Stimulated activated CD8-positive, alpha-beta memory T cell treated with anti-CD3 and anti-CD28 coated beads, Interleukin-15, amount 100 ng/mL, for 24 hours (primary cell): ENCODE results near the gene MYD88.
"Not testable (repeated sequence)": the region's sequence is repeated elsewhere in the genome, so short reads cannot be mapped to it uniquely, and the experiment has no call there.

Source experiments
- DNase-seq: peaks from one replicate; pipeline ENCODE4 v3.0.0-alpha.2; 2020; ENCODE audit warnings: low read depth

The MYD88 gene

DNA sequence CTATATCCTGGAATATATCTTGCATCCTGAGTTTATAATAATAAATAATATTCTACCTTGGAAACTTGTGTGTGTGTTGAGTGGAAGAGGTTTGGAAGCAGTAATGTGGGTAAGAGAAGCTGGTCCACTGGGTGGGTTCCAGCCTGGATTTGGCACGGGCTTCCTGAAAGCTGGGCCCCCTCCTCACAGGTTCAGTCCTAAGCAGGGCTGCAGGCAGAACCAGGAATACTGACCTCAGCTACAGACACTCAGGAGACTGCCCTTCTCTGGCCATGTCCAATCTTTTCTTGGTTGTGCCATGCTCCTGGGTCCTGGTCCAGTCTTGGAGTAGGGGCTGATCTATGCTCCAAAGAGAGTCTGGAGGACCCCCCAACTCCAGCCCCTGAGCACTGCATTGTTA lies 4.5 kb downstream of the MYD88 start:
- no peak for DNase-seq

- no peak for DNase-seq
Observed at GRCh38 chr3:38143511-38143910, 5.0 kb downstream of the MYD88 start.

- DNase-seq, result no peak
Observed at GRCh38 chr3:38146504-38146903, 8.0 kb downstream of the MYD88 start.

DNA sequence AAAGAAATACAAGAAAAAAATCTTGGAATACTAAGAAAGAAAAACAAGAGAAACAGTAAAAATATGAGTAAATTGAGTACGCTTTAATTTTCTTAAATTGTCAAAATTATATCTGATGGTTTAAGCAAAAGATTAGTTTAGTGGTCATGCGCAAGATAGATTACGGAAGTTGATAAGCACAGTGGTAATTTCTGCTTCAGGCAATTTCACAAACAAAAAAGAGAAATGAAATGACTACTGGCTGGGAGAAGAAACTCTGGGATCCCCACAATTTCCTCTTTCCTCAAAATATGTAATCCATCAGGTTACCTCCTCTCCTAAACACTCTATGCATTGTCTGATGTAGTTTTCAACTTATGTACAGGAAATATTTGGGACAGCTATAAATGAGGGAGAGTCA lies 9.0 kb downstream of the MYD88 start:
- no peak for DNase-seq

GRCh38 chr3:38148311-38148882 lies 9.9 kb downstream of the MYD88 start:
- DNase-seq, result no peak

- DNase-seq, result no peak
Observed at GRCh38 chr3:38149708-38150107, 11.2 kb downstream of the MYD88 start.

DNA sequence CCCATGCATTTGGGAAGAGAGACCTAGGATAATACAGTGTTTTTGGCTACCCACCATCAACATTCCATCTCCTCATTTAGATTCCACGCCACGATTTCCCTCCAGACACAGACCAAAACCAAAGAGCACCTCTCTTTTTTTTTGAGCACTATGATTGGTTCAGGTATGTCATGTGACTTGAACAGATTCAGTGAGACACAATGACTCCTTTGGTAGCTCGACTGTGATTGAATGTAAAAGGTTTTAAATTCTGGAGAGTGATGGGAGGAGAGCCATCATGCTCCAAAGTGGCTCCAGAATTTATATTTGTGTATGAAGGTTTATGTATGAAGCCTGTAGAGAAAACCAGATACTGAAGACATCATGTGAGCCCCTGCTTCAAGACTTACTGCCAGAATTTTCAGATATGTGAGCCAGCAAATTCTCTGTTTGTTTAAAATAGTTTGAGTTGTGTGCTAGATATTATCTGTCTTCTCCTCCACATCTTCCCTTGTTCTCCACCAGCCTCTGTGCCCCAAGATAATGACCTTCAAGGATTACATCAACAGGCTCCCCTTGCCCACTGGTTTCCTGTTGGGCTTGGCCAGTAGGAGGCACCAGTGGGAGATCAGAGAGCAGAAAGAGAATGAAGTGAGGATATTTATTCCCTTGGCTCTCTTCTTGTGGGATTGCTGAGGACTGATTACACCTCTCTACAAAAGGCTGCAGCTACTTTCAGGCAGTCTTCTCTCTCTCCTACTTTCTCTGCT lies 12.5 kb downstream of the MYD88 start:
- DNase-seq, result no peak

DNA sequence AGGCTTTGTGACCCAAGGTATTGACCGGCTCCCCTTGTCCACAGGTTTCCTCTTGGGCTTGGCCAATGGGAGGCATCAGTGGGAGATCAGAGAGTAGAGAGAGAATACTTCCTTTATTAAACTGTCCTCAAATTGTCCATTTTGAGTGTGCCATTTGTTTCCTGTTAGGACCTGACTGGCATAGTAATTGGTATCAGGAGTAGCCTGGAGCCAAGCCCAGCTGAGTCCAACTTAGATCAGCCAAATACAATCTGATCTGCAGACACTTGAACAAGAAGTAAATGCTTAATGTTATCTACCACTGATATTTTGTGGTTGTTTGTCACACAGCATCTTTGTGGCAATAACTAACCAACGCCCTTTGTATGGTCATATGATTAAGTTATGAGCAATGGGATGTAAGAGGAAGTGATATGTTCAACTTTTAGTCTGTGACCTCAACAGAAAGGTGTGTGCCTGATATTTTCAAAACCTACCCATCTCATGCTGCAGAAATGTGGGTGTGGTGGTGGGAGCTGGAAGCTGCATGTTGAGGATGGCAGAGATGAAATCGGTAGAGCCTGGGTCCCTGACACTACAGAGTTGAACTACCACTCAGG lies 13.3 kb downstream of the MYD88 start:
- DNase-seq, result no peak

- no peak for DNase-seq
Observed at GRCh38 chr3:38152609-38153008, 14.1 kb downstream of the MYD88 start.

DNA sequence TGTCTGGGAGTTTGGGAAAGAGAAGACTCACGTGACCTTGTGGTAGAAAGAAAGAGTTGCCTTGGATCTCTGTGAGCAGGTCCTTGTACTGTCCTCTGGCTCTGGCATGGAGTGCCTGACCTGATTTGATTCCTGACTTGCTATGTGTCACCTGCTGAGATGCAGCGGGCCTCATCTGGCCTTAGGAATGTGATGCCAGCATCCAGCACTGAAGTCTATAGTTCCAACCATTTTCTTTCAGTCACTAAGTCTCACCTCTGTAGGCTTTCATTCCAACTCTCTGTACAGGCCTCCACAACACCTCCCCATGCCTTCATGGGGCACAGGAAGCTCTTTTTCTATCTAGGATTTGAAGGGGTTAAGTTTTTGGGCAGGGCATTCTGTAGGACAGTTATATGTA lies 14.8 kb downstream of the MYD88 start:
- DNase-seq, result no peak

DNA sequence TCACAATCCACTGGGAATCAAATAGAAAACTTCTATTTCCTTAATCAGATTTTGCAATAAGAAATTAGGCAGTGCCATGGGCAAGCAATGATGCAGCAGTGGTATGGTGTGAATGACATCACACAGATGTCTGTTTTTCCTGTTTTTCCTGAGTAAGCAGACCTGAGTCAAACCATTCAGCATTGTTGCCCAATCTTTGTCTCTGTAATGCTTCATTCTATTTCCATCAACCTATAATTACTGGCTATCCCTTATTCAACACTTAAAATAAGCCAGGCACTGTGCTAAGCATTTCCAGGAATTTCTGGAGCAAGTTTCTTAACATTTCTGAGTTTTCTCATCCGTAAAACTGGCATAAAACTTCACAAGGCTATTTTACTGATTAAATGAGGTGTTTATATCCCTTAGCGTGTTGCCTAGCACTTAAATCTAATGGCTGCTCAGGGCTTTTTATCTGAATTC lies 15.6 kb downstream of the MYD88 start:
- DNase-seq, result no peak

DNA sequence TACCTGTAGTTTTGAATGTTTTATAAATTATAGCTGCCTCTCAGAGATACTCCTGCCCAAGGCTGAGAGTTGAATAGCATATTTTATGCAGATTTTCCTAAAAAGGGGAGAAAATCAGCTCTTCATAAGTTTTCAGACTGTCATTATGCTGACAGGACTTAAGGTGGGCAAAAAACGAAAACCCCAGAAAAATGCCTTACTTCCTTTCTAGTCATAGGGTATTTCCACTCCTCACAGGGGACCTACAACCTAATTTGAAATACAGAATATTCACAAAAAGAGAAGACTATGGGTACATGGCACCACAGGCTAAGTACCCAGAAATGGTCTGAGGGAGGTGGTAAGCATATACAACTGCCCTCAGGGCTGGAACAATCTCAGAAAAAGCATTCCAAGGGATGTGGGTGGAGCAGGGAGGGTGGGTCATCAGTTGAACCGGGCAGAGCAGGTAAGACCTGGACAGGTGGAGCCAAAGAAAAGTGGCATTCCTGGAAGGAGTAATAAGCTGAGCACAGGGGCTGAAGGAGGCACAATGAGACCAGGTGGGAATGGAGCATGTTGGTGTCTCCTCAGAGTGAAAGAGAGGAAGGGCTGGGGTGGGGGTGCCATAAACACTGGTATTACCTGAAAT lies 16.3 kb downstream of the MYD88 start:
- no peak for DNase-seq

DNA sequence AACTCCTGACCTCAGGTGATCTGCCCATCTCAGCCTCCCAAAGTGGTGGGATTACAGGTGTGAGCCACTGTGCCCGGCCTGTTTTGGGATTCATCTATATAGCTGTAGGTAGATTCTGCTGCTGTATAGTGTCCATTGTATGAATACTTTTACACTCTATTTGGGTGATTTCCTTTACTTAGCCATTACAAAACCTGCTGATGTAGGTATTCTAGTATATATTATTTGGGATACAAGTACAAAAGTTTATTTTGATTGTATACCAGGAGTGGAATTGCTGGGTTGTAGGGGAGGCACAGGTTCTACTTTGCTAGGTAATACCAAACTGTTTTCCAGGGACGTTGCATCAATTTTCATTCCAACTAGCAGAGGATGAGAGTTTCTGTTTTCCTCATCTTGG lies 17.4 kb downstream of the MYD88 start:
- no peak for DNase-seq

- no peak for DNase-seq
Observed at GRCh38 chr3:38157117-38157516, 18.7 kb downstream of the MYD88 start.

DNA sequence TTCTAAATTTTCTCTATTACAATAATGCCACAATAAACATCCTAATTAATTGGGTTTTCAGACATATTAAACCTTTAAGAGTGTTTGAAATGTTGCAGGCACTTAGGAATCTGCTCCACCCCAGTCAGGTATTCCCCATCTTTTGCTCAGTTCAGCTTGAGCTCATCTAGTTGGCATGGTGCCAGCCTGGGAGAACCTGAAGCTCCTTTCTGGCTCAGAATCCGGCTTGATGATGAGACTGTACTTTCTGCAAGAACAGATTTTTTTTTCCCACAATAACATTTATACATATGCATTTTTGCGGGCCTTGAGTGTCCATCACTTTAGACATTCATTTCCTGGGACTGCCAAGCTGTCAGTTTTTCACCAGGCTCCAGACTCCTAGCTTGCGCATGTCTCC lies 19.1 kb downstream of the MYD88 start:
- no peak for DNase-seq

DNA sequence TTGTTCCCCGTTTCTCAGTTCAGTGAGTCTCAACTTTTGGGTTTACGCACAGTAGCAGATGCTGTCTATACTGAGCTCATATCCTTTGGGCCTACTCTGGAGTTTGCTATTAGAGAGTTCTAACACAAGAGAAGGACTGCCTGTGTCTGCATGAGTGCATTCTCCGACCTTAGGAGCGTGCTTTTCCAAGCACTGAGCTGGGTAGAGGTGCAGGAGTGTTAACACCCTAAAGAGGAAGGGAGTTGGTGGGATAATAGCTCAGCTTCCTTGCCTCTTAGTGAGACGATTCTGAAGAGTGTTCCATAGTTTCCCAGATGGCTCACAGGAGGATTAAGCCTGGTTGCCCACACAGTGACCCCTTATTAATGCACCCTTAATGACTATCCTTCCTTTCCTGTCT lies 20.0 kb downstream of the MYD88 start:
- no peak for DNase-seq

- DNase-seq, result not testable (repeated sequence)
Observed at GRCh38 chr3:38160704-38161103, 22.2 kb downstream of the MYD88 start.

GRCh38 chr3:38163117-38163840 lies 24.8 kb downstream of the MYD88 start:
- no peak for DNase-seq

DNA sequence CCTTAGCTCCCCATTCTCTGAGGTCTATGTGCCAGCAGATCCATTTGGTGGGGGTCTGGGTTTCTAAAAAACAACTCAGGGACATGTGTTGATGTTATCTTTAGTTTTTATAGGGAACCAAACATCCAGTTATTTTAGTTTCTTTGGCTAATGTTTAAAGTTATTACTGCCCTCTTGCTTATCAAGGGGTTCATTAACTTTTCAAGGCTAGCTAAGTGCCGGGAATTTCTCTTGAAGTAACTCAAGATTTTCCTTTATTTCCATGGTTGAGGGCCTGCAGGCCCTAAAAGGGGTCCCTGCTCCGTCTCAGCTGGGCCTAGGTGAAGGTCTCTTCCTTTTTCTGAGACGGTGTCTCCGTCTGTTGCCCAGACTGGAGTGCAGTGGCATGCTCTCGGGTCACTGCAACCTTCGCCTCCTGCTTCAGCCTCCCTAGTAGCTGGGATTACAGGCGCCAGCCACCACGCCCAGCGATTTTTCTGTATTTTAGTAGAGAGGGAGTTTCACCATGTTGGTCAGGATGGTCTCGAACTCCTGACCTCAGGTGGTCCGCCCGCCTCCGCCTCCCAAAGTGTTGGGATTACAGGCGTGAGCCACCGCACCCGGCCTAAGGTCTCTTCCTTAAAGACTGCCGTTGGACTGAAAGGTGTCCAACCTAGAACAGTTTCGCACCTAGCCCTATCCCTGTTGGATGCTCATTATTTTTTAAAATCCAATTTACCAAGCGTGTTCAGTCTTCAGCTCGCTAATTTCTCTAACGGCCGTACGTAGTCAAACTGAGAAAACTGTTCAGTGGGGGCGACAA lies 25.6 kb downstream of the MYD88 start:
- DNase-seq, result no peak

GRCh38 chr3:38164643-38164951 lies 26.1 kb downstream of the MYD88 start:
- no peak for DNase-seq

DNA sequence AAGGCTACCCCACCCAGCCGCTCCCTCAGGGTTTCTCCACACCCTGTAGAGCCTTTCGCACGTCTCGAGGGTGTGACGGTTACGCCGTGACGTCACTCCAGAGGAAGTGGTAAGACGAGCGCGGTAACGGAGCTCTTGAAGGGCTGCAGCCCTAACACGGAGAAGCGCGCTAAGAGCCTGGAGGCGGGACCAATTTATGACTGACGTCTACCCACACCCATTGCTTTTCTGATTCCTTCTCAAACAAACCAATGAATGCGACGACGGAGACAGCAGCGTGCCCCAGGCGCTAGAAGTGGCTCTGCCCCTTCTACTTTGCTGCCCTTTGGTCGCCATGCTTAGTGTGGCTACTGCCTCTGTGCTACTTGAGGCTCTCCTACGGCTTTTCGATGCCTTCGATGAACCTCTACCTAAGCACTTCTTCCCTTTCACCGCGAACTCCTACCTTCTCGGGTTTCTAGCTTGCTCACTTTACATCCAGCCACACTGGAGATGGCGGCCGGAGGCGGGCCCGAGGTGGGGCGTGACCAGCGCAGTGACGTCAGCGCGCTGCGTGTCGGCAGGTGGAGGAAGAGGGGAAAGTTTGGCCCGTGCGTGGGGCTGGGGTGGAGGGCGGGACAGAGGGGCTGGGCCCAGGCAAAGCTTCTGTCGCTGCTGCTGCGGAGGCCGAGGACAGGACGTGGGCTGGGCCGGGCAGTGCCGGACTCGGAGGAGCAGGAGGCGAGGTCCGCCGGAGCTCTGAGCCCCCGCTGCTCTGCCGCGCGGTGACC lies 26.7 kb downstream of the MYD88 start, which contains the start of gene OXSR1:
Gene OXSR1, plus strand, starts transcription at position 586 of the 770 bp plus-strand sequence. CDS start 340 bp downstream, outside the sequence.
- peak; percentile 92 for DNase-seq
